Peyer's patch (tissue), 4 donors: Measurements from ENCODE around the gene PRSS56.

Experiments used
- POLR2A ChIP-seq, 2 donors: fragments of 450-650 bp; IDR thresholded peaks; one replicate each; pipeline ENCODE4 v1.5.1; 2017; ENCODE audit warnings: antibody characterized with exemption in 2 of 2, mild to moderate bottlenecking in 2 of 2, moderate library complexity in 2 of 2
- TF ChIP-seq, protein P1 (sequence below), 6 experiments: fragments of 450-650 bp in 4 of 6; fragments of 200-600 bp in 2 of 6; sonication (generic) in 1 of 6; IDR thresholded peaks; one replicate each; pipeline ENCODE4 v1.5.1; 2017 to 2019; ENCODE audit warnings: antibody characterized with exemption in 6 of 6, mild to moderate bottlenecking in 3 of 6, moderate library complexity in 1 of 6

DNA sequence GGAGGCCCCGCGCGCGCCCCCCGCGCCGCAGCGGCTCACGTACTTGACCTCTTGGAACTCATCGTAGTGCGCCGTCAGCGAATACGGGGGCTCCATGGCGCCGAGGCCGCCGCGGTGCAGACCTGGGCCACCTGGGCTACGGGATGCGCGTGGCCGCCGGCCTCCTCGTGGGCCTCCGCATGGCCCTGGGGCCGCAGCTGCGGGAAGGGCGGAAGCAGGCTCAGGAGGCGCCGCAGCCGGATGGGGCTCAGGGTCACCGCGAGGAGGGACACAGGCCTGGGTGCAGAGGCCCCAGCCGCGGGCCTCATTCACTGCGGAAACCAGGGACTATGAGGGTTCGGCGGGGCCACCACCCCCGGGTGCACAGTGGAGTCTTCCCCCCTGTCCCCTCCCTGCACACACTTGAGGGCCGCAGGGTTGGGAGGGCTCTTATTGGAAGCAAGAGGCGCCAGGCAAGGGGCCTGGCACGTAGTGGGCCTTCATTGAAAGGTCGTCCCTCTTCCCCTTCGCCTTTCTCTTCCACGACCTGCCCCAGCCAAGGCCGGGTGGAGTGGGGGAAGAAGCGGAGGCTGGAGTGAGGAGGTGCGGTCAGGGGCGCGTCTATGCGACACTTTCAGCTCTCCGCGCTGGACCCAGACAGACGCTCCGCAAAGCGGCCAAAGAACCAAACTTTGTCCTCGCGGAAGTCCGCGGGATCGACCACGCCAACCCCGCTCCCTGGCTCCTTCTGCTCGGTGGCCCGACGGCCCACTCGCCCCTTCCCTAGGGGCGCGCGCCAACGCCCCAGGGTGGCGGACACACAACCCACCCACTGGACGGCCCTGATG lies 33.4 kb upstream of the PRSS56 start:
- TF ChIP-seq, protein P1, sequence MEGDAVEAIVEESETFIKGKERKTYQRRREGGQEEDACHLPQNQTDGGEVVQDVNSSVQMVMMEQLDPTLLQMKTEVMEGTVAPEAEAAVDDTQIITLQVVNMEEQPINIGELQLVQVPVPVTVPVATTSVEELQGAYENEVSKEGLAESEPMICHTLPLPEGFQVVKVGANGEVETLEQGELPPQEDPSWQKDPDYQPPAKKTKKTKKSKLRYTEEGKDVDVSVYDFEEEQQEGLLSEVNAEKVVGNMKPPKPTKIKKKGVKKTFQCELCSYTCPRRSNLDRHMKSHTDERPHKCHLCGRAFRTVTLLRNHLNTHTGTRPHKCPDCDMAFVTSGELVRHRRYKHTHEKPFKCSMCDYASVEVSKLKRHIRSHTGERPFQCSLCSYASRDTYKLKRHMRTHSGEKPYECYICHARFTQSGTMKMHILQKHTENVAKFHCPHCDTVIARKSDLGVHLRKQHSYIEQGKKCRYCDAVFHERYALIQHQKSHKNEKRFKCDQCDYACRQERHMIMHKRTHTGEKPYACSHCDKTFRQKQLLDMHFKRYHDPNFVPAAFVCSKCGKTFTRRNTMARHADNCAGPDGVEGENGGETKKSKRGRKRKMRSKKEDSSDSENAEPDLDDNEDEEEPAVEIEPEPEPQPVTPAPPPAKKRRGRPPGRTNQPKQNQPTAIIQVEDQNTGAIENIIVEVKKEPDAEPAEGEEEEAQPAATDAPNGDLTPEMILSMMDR (IDR thresholded peaks at IDR 0.05), result no peak
- TF ChIP-seq POLR2A (IDR thresholded peaks at IDR 0.05), result no peak
